PC-9 (cell line): Measurements from ENCODE around the gene KLHDC7B. TPM values are rescaled to one million over a fixed set of nuclear protein-coding genes. Genes with fewer than 3 reads are reported as not detected.

Experiments
- BruUV-seq: library from RNA; stranded (reverse); fragments of 400-500 nt; replicated peaks from 2 replicates; lab custom pipeline; 2021; lab: Mats Ljungman, UMichigan
- CTCF ChIA-PET: fragments of 300-600 bp; sonication (Branson Sonifier 250); formaldehyde crosslinking; loops from one replicate; lab custom pipeline; 2022; ENCODE audit warnings: antibody characterized with exemption; lab: Charles Lee
- POLR2A ChIA-PET: fragments of 300-600 bp; sonication (Branson Sonifier 250); formaldehyde crosslinking; loops from one replicate; lab custom pipeline; 2022; ENCODE audit warnings: antibody characterized with exemption; ENCODE audit not compliant: unreplicated experiment; lab: Charles Lee
- DNase-seq, 2 experiments: peaks; one replicate each; pipeline versions ENCODE4 v3.0.0 to v3.0.0-alpha.2; 2015 to 2022; ENCODE audit warnings: mixed read lengths in 1 of 2
- H2AFZ ChIP-seq: fragments of 200-600 bp; sonication (generic); 2 replicates; pipeline ENCODE4 v1.8.1; 2017; ENCODE audit warnings: antibody characterized with exemption
- H3F3A ChIP-seq: fragments of 200-600 bp; sonication (generic); 2 replicates; pipeline ENCODE4 v1.8.1; 2017; ENCODE audit warnings: antibody characterized with exemption, mild to moderate bottlenecking, low read depth; ENCODE audit not compliant: insufficient read depth
- H3K27ac ChIP-seq: fragments of 200-600 bp; sonication (generic); 2 replicates; pipeline ENCODE4 v1.6.1; 2016; ENCODE audit warnings: mixed run types
- H3K27me3 ChIP-seq: fragments of 200-600 bp; sonication (generic); 2 replicates; pipeline ENCODE4 v1.6.1; 2016; ENCODE audit warnings: low read depth, mixed run types; ENCODE audit not compliant: insufficient read depth
- H3K36me3 ChIP-seq: fragments of 200-600 bp; sonication (generic); 2 replicates; pipeline ENCODE4 v1.6.1; 2016; ENCODE audit warnings: low read depth, mixed run types
- H3K4me1 ChIP-seq: fragments of 200-600 bp; sonication (generic); replicated peaks from 2 replicates; pipeline ENCODE4 v1.6.1; 2016; ENCODE audit warnings: mixed run types; ENCODE audit not compliant: insufficient read depth
- H3K4me2 ChIP-seq: fragments of 200-600 bp; sonication (generic); 2 replicates; pipeline ENCODE4 v1.6.1; 2017; ENCODE audit warnings: mixed run types
- H3K4me3 ChIP-seq: fragments of 200-600 bp; sonication (generic); 2 replicates; pipeline ENCODE4 v1.6.1; 2016; ENCODE audit warnings: mixed run types
- H3K79me2 ChIP-seq: fragments of 200-600 bp; sonication (generic); 2 replicates; pipeline ENCODE4 v1.6.1; 2017; ENCODE audit warnings: low read depth, mixed run types
- H3K9me2 ChIP-seq: fragments of 200-600 bp; sonication (generic); 2 replicates; pipeline ENCODE4 v1.8.1; 2017; ENCODE audit warnings: mild to moderate bottlenecking; ENCODE audit not compliant: insufficient read depth
- H3K9me3 ChIP-seq: fragments of 200-600 bp; sonication (generic); 2 replicates; pipeline ENCODE4 v1.8.1; 2016; ENCODE audit warnings: low read depth; ENCODE audit not compliant: insufficient read depth
- H4K20me1 ChIP-seq: fragments of 200-600 bp; sonication (generic); 2 replicates; pipeline ENCODE4 v1.8.1; 2017; ENCODE audit not compliant: insufficient read depth
- EZH2 ChIP-seq: fragments of 200-600 bp; sonication (generic); IDR thresholded peaks from 2 replicates; pipeline ENCODE4 v1.8.0; 2017; ENCODE audit warnings: antibody characterized with exemption, low read depth
- intact Hi-C: fragments of 100-400 bp; cut with micrococcal nuclease; formaldehyde crosslinking; loops from one replicate; pipeline ENCODE4 v1.10.0; 2022; ENCODE audit not compliant: unreplicated experiment
- total RNA-seq: library from RNA; stranded (reverse); gene quantifications from 2 replicates; pipeline ENCODE4 v1.2.3, GENCODE V29; 2021
- TF ChIP-seq, protein P1 (sequence below): fragments of 200-600 bp; sonication (generic); conservative IDR thresholded peaks from 2 replicates; pipeline ENCODE4 v1.6.1; 2017; ENCODE audit warnings: mixed run types, antibody characterized with exemption, mild to moderate bottlenecking, moderate library complexity

KLHDC7B gene
- total RNA-seq, 1 experiment from 2014 or later = 0.72 TPM

- Histone ChIP-seq H3K9me2 (no peaks in the 10 kb centered on the region), H3K4me1 (peaks cover 12% of the 10 kb centered on the region), H3K27me3 (no peaks in the 10 kb centered on the region), H3K27ac (no peak overlapping the region), H2AFZ (no peak overlapping the region), H3F3A (peaks cover 30% of the 10 kb centered on the region), H3K79me2 (peaks cover 23% of the 10 kb centered on the region), H4K20me1 (peaks cover 24% of the 10 kb centered on the region), H3K36me3 (peaks cover 26% of the 10 kb centered on the region), H3K9me3 (no peaks in the 10 kb centered on the region), H3K4me2 (no peak overlapping the region), H3K4me3 (no peak overlapping the region)
- TF ChIP-seq EZH2 = no peak
- TF ChIP-seq, protein P1, sequence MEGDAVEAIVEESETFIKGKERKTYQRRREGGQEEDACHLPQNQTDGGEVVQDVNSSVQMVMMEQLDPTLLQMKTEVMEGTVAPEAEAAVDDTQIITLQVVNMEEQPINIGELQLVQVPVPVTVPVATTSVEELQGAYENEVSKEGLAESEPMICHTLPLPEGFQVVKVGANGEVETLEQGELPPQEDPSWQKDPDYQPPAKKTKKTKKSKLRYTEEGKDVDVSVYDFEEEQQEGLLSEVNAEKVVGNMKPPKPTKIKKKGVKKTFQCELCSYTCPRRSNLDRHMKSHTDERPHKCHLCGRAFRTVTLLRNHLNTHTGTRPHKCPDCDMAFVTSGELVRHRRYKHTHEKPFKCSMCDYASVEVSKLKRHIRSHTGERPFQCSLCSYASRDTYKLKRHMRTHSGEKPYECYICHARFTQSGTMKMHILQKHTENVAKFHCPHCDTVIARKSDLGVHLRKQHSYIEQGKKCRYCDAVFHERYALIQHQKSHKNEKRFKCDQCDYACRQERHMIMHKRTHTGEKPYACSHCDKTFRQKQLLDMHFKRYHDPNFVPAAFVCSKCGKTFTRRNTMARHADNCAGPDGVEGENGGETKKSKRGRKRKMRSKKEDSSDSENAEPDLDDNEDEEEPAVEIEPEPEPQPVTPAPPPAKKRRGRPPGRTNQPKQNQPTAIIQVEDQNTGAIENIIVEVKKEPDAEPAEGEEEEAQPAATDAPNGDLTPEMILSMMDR = no peak
- no TSS peak for BruUV-seq
- ChIA-PET CTCF (interaction anchor here (0.5 kb wide), 1 partner anchor 23 kb away, joined by 14 read pairs; no protein-coding TSS in a partner anchor), POLR2A (no interaction called here)
- intact Hi-C loops = no loop called here
- DNase-seq = no peak
Measured at GRCh38 chr22:50521710-50522109, 24.0 kb upstream of the KLHDC7B start.

GRCh38 chr22:50522208-50522805 lies 23.4 kb upstream of the KLHDC7B start:
- Histone ChIP-seq H3K79me2 (peaks cover 23% of the 10 kb centered on the region), H3K9me3 (no peaks in the 10 kb centered on the region), H4K20me1 (peaks cover 24% of the 10 kb centered on the region), H3K9me2 (no peaks in the 10 kb centered on the region), H3K36me3 (peaks cover 26% of the 10 kb centered on the region), H3K4me3 (no peak overlapping the region), H3K27ac (no peak overlapping the region), H3K4me1 (peaks cover 16% of the 10 kb centered on the region), H3K4me2 (no peak overlapping the region), H3K27me3 (no peaks in the 10 kb centered on the region), H2AFZ (no peak overlapping the region), H3F3A (peaks cover 33% of the 10 kb centered on the region)
- POLR2A ChIA-PET = no interaction called here
- intact Hi-C loops = no loop called here
- TF ChIP-seq EZH2 = no peak
- TF ChIP-seq, protein P1 = no peak
- CTCF ChIA-PET = no interaction called here
- BruUV-seq = no TSS peak
- DNase-seq = no peak

DNA sequence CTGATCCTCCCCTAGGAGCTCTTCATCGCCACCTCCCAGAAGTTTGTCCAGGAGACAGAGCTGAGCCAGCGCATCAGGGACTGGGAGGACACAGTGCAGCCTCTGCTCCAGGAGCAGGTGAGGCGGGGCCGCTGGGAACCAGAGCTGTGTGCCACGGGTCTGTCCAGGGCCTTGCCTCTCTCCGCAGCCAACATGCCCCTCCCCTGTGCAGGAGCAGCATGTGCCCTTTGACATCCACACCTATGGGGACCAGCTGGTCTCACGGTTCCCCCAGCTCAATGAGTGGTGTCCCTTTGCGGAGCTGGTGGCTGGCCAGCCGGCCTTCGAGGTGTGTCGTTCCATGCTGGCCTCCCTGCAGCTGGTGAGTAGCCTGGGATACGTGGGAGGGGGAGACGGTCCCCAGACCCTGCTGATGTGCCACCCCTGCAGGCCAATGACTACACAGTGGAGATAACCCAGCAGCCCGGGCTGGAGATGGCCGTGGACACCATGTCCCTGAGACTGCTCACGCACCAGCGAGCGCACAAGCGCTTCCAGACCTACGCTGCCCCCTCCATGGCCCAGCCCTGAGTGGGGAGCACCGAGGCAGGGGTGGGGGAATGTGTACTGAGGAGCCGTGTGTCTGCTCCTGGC lies 22.8 kb upstream of the KLHDC7B start:
- intact Hi-C loops = no loop called here
- peaks cover 22% of the 10 kb centered on the region for H3K36me3 ChIP-seq
- H3K9me2 ChIP-seq = no peaks in the 10 kb centered on the region
- no peak for DNase-seq
- H2AFZ ChIP-seq = no peak overlapping the region
- no peak overlapping the region for H3K4me2 ChIP-seq
- peaks cover 40% of the 10 kb centered on the region for H3F3A ChIP-seq
- ChIA-PET POLR2A (no interaction called here), CTCF (no interaction called here)
- H3K4me1 ChIP-seq = peaks cover 22% of the 10 kb centered on the region
- peaks cover 24% of the 10 kb centered on the region for H4K20me1 ChIP-seq
- TF ChIP-seq, protein P1 = no peak
- TF ChIP-seq EZH2 = no peak
- H3K27ac ChIP-seq = no peak overlapping the region
- H3K4me3 ChIP-seq = no peak overlapping the region
- no peaks in the 10 kb centered on the region for H3K27me3 ChIP-seq
- H3K9me3 ChIP-seq = no peaks in the 10 kb centered on the region
- no TSS peak for BruUV-seq
- H3K79me2 ChIP-seq = peaks cover 23% of the 10 kb centered on the region
